Activated CD8-positive, alpha-beta memory T cell treated with anti-CD3 and anti-CD28 coated beads for 48 hours (primary cell): ENCODE data around the gene TENT4B.
"Not testable (repeated sequence)": the region's sequence is repeated elsewhere in the genome, so short reads cannot be mapped to it uniquely, and the experiment has no call there.

Experiments used
- DNase-seq, 3 experiments: peaks; one replicate each; pipeline ENCODE4 v3.0.0-alpha.2; 2020; ENCODE audit warnings: low read depth in 2 of 3, low spot score in 2 of 3

The TENT4B gene

GRCh38 chr16:50229149-50229726, 76.1 kb downstream of the TENT4B start:
- DNase-seq = no peak

- DNase-seq = no peak
Observed at GRCh38 chr16:50234771-50235556, 81.9 kb downstream of the TENT4B start.

- DNase-seq = no peak
Observed at GRCh38 chr16:50235581-50235980, 82.5 kb downstream of the TENT4B start.

- no peak for DNase-seq
Observed at GRCh38 chr16:50238314-50238713, 85.2 kb downstream of the TENT4B start.

GRCh38 chr16:50238868-50239301, 85.8 kb downstream of the TENT4B start:
- no peak for DNase-seq

GRCh38 chr16:50243024-50243423, 89.9 kb downstream of the TENT4B start:
- DNase-seq = not testable (repeated sequence)

GRCh38 chr16:50244140-50244503, 91.0 kb downstream of the TENT4B start:
- DNase-seq = no peak

- DNase-seq = no peak
Observed at GRCh38 chr16:50244504-50245416, 91.7 kb downstream of the TENT4B start.

- no peak for DNase-seq
Observed at GRCh38 chr16:50245417-50246298, 92.6 kb downstream of the TENT4B start.

- DNase-seq = no peak
Observed at GRCh38 chr16:50246299-50247122, 93.4 kb downstream of the TENT4B start.

- no peak for DNase-seq
Observed at GRCh38 chr16:50247123-50247905, 94.2 kb downstream of the TENT4B start.

- DNase-seq = no peak
Observed at GRCh38 chr16:50247906-50248608, 95.0 kb downstream of the TENT4B start.

GRCh38 chr16:50248845-50249244, 95.7 kb downstream of the TENT4B start:
- no peak for DNase-seq

- no peak for DNase-seq
Observed at GRCh38 chr16:50251375-50252081, 98.4 kb downstream of the TENT4B start.

- DNase-seq = no peak
Observed at GRCh38 chr16:50252082-50252611, 99.0 kb downstream of the TENT4B start.

GRCh38 chr16:50252874-50253513, 99.9 kb downstream of the TENT4B start:
- no peak for DNase-seq

GRCh38 chr16:50253514-50253910, 100.4 kb downstream of the TENT4B start:
- no peak for DNase-seq
